GM21737 (cell line): ENCODE measurements around the gene OR4N5.

Experiments used
- ATAC-seq: cut with Tn5 transposase; IDR thresholded peaks from one replicate; pipeline ENCODE4 v1.9.1; 2021; ENCODE audit warnings: mild to moderate bottlenecking, moderate library complexity; ENCODE audit not compliant: unreplicated experiment

Gene OR4N5

DNA sequence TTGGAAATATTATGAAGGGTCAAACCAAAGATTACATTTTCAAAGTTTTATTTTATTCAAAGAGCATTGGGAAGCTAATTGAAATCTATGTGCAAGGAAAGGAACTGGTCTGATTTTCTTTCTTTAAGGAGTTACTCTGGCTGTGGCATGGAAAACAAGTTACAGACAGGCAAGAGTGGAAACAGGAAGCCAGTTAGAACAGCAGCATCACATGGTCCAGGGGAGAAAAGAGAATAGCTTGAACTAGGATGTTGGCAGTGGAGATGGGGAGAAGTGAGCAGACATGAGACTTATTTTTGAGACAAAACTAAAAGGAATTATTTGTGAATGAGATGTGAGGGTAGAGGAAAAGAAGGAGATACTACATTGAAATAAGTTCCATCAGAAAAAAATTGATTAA is 55.5 kb downstream of the OR4N5 start:
- ATAC-seq: no peak
